Neural cell (in vitro differentiated cells): ENCODE measurements around the gene ZNF529.

Experiments used
- POLR2AphosphoS5 ChIP-seq: IDR thresholded peaks from 2 replicates; pipeline ENCODE4 v1.6.1; 2012
- REST ChIP-seq: IDR thresholded peaks from 2 replicates; pipeline ENCODE4 v1.6.1; 2012; ENCODE audit warnings: borderline replicate concordance
- SMC3 ChIP-seq: fragments of 450-650 bp; conservative IDR thresholded peaks from 2 replicates; pipeline ENCODE4 v1.6.1; 2014; ENCODE audit warnings: antibody characterized with exemption, mild to moderate bottlenecking, moderate library complexity; ENCODE audit not compliant: poor library complexity
- TAF1 ChIP-seq: IDR thresholded peaks from 2 replicates; pipeline ENCODE4 v1.6.1; 2012; ENCODE audit warnings: low read depth
- TF ChIP-seq, protein P1 (sequence below): fragments of 450-650 bp; IDR thresholded peaks from 2 replicates; pipeline ENCODE4 v1.5.1; 2014; ENCODE audit warnings: antibody characterized with exemption, mild to moderate bottlenecking, moderate library complexity; ENCODE audit not compliant: poor library complexity, severe bottlenecking

DNA sequence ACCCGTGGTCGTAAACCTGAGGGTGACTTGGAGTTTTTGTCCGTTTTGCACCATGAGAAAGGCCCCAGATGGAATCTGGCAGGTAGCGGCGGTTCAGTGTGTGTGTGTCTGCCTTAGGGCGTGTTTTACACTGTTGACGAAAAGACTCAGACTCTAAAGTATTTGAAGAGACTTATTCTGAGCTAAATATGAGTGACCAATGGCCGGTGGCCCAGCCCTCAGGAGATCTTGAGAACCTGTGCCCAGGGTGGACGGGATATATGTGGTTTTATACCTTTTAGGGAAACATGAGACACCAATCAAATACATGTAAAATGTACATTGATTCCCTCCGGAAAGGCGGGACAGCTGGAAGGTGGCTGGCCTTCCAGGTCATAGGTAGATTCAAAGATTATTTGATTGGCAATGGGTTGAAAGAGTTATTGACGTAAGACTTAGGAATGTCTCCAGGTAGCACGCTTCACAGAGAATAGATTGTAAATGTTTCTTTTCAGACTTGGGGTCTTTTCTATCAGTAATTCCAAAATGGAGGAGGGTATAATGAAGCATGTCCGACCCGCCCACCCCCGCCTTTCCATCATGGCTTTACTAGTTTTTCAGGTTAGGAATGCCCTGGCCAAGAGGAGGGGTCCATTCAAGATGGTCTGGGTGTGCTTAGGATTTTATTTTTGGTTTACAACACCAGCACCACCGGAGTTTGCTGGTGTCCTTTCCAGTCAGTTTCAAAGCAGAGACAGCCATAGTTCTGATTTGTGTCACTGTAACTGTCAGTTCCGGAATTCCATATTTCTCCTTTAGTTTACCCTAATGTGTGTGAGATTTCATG is 1.0 kb upstream of the ZNF529 start:
- TF ChIP-seq, protein P1, sequence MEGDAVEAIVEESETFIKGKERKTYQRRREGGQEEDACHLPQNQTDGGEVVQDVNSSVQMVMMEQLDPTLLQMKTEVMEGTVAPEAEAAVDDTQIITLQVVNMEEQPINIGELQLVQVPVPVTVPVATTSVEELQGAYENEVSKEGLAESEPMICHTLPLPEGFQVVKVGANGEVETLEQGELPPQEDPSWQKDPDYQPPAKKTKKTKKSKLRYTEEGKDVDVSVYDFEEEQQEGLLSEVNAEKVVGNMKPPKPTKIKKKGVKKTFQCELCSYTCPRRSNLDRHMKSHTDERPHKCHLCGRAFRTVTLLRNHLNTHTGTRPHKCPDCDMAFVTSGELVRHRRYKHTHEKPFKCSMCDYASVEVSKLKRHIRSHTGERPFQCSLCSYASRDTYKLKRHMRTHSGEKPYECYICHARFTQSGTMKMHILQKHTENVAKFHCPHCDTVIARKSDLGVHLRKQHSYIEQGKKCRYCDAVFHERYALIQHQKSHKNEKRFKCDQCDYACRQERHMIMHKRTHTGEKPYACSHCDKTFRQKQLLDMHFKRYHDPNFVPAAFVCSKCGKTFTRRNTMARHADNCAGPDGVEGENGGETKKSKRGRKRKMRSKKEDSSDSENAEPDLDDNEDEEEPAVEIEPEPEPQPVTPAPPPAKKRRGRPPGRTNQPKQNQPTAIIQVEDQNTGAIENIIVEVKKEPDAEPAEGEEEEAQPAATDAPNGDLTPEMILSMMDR: no peak
- TF ChIP-seq REST (no peak), SMC3 (no peak), POLR2AphosphoS5 (no peak), TAF1 (no peak)
